ENCODE measurements around the gene RASA3. TPM values are rescaled to one million over a fixed set of nuclear protein-coding genes. Genes with fewer than 3 reads are reported as not detected.
A peak's percentile ranks its signal among the peaks of the same experiment; 100 is the strongest.
"Not testable (repeated sequence)": the region's sequence is repeated elsewhere in the genome, so short reads cannot be mapped to it uniquely, and the experiment has no call there.

The RASA3 gene
- total RNA-seq, 1 experiment from 2014 or later, result 22.8 TPM

DNA sequence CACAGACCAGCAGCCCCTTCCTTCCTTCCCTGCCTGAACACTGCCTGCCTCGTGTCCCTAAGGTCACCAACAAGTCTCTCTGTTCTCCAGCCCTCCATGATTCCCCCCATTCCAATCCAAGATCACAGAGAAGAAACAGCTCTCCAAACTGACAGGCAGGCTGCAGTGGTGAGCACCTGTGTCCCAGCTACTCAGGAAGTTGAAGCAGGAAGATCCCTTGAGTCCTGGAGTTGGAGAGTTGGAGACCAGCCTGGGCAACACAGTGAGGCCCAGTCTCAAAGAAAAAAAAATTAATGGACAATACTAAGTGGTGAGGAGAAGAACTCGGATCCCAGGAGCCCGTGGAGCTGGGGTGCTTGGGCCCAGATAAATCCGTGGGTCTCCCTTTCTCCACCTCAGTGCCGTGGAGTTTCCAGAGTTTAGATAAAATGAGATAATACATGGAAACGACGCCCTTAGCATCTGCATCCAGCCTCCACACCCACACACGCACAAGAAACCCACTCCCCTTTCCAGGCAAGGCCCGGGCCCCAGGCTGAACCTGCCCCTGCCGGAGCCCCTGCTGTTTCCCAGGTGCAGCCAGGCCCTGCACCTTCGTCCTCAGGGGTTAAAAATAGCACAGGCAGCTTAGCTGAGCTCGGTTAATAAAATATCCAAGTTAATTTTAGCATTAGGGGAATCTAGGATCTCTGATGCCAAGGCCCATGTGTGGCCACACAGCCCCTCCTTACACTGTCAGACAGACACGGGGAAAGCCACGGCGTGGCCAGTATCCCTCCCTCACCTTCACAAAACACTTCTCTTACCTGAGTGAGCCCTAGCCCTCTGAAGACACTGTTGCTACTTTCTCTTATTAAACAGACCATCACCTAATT is 4.7 kb downstream of the RASA3 start:
- DNase-seq (ENCODE audit: low read depth), result no peak

DNA sequence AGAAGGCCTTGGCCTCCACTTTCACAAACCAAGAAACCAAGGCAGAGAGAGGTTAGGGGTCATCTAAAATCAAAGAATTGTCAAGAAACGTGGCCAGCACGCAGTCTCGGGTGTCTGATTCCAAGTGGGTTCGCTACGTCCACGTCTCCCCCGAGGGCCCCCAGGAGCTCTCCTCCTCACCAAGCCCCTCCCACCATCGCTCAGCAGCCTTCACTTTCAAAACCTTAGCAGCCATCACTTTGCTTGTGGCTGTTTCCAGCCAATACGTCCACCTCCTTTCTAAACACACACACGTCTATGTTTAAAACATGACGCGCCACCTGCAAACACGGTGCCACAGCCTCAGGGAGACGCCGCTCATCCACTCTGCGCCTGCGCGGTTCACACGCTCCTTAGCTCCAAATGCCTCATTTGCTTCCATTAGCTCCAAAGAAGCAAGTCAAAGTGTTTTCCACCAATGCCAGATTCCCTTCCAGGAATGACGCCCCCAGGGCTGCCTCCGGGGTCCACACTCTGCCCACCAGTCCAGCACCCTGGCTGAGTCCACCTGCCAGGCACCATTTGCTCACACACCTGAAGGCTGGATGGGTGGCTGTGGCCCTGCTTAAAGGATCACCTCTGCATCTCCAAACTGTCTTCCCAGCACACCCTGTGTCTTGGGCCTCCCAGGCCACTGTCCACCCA is 5.5 kb downstream of the RASA3 start:
- DNase-seq (ENCODE audit: low read depth), result no peak

DNA sequence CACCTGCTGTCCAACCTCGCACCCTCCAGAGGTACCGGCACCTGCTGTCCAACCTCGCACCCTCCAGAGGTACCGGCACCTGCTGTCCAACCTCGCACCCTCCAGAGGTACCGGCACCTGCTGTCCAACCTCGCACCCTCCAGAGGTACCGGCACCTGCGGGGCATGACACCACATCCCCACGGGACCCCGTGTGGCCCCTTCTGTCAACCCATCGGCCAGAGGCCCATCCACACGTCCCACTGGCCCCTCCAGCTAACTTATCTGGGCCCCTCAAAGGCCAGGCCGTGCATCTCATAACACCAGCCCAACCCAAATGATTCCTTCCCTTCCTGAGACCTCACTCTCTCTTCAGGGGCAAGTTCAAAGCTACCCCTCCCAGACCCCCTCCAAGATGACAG is 6.3 kb downstream of the RASA3 start:
- DNase-seq (ENCODE audit: low read depth), result not testable (repeated sequence)

DNA sequence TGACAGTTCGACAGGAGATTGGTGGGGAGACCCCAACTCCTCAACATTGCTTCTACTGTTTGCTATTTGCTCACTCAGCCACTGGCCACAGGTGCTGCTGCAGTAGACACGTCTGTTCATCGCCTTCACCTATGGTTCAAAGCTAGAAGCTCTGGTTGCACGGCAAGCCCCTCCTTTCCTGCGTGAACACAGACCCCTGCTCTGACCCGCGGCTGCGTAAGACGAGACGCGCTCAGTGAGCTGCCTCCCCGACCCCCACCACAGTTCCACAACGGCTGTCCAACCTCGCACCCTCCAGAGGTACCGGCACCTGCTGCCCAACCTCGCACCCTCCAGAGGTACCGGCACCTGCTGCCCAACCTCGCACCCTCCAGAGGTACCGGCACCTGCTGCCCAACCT is 6.8 kb downstream of the RASA3 start:
- DNase-seq (ENCODE audit: low read depth), result no peak

DNA sequence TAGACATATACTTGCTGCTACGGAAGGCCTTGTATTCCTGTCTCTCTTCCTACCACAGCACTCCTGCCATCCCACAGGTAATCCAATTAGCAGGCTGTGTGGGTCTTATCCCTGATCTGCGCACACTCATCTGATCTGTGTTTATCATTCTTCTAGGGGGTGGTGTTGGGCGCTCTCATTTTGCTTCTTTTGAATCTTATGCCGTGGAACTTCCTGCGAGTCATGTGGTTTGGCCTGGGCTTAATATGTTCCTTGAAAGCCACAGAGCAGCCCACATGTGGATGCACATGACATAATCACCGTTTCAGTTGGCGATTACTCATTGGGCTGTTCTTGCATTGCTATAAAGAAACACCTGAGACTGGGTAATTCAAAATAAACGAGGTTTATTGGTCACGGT is 7.5 kb downstream of the RASA3 start:
- DNase-seq (ENCODE audit: low read depth), result peak; percentile 68

DNA sequence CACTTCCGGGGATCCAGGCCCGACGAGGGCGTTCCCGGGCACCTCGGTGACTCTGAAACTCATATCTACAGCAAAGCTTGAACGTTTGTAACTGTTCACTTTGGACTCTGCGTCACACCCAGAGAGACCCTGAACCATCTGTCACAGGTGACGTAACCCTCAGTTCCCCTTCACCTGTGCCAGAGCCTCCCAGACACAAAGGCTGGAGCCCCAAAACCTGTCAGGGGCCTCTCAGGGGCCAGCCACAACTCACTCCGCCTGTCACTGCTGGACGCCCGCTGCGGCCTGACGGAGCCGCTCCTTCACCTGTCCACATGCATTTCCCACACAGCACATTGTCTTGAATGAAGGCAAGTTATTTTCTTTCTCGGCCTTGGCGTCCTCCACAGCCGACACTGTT is 8.0 kb downstream of the RASA3 start:
- no peak for DNase-seq (ENCODE audit: low read depth)

DNA sequence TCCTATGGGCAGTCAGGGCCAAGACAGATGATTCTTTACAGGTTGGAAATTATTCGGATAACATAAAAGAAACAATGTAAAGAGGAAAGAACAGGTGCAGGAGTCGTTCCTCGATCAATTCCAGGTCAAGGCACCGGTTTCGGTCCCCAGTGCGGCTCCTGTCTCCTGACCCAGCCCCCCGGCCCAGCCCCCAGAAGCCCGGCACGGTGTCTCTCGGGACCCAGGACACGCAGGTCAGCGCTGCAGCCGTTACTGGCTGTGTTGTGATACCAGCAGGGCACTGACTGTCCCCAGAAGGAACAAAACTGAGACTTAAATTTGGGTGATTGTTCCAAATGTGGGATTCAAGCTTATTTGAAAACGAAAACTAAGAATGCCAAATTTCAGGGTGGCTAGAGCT is 8.5 kb downstream of the RASA3 start:
- no peak for DNase-seq (ENCODE audit: low read depth)

DNA sequence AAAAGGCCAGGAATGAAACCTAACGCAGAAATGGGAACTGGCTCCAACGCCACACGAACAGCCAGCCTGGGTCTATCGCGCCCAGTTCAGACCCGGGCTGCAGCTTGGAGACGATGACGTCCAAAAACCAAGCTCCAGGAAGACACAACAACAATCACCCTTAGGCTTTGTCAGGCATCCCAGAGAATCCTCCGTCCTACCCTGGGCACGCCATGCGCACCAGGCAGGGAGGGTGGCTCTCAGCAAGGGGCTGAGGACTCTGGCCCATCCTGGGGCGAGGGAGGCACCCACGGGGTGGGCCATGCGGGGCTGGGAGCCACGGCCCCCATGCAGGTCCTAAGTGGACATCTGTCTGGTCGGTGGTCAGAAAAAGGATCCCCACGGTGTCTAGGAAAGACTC is 9.0 kb downstream of the RASA3 start:
- no peak for DNase-seq (ENCODE audit: low read depth)

DNA sequence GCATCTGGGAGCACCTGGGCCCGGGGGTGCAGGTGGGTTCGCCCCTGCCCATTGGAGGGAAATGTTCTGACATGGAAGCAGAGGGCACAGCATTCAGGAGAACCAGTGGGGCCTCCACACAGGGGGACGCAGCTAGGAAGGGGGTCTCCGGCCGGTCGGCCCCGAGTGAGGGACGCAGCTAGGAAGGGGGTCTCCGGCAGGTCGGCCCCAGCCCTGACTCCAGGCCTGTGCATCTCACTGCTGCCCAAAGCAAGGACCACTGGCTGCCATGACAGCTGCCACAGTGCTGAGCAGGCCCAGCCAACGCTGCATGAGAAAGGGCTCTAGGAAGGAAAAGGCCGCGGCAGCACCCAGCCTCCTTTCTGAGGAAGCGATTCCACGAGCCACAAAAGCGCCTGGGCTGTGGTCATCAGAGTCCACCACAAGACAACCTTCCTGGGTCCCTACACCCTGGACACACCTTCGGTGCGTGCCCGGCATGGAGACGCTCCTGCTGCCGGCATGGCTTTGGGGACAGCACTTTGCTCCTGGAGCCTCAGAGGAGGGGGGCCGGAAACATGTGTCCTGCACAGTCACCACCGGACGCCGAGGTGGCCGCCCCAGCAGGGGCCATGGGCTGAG is 9.7 kb downstream of the RASA3 start:
- DNase-seq (ENCODE audit: low read depth), result no peak

DNA sequence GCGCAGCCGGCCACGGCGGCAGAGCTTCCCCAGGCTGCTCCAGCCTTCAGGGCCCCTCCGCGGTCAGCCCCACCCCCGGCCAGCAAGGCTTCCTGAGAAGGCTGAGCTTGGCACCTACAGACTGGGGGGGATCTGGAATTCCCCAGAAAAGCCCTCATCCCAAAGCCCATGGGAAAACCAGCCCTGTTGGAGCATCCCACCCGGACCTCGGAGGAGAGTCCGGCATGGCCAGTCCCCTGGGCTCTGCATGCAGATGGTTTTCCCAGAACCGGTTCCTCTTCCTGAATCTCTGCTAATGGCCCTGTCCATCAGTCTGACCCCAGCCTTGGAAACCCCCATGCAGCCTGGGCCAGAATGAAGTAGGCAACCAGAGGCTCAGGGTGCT is 10.3 kb downstream of the RASA3 start:
- no peak for DNase-seq (ENCODE audit: low read depth)

DNA sequence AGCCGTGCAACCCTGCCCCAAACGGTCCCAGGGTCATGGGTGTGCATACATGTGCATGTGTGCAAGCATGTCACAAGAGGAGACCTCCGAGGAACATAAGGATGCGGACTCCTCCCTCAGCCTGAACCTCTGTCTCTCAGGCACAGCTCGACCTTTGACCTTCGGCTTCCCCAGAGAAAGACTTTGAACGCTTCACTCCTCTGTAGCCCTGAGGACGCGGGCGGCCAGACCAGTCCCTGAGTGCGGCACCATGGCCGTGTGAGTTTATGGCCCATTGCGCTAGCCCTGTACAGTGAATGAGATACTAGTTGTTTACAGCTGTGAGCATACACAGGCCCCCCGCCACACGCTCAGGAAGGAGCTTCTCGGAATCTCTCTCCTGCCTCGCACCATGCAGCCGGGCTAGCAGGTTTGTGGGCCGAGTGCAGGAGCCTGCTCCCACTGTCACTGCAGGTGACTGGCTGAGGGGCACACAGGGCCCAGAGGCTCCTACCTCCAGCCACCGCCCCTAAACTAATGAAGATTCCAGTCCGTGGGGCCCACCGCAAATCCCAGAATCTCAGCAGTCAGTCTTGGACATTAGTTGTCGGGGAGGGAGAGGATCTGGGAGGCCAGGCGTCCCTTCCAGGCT is 10.8 kb downstream of the RASA3 start:
- no peak for DNase-seq (ENCODE audit: low read depth)

DNA sequence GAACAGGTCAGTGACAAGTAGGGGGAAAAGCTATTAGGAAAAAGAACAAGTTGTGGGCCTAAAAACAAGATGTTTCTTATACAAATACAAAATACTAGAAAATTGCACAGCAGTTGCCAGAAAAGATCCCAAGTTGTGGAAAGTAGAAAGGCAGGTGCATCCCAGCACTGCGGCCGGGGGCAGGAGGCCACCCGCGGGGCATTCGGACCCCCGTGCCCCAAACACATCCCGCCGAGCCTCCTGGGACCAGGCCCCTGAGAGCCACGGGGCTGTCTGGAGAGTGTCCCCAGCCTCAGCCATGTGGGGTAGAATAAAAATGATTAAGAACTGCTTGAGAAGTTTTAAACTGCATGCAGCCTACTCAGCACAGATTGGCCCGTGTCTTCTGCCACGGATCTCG is 11.4 kb downstream of the RASA3 start:
- DNase-seq (ENCODE audit: low read depth), result no peak

DNA sequence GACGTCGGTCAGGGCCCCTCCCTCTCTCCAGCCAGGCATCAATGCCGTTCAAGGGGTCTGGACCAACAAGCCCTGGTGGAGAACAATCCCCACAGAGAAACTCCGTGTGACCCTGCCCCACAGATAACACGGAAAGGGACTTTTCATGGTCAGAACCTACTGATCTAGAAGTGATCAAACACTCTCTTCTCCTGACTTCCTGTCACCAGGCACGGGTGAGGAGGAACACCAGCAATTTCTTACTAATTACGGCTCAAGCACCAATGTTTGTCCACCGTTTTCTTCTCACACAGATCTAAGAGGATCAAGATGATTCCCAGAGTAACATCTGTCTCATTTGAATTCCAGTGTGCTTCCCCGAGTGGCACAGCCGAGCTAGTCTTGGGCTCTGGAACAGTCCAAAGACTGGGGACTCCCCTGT is 11.8 kb downstream of the RASA3 start:
- no peak for DNase-seq (ENCODE audit: low read depth)

DNA sequence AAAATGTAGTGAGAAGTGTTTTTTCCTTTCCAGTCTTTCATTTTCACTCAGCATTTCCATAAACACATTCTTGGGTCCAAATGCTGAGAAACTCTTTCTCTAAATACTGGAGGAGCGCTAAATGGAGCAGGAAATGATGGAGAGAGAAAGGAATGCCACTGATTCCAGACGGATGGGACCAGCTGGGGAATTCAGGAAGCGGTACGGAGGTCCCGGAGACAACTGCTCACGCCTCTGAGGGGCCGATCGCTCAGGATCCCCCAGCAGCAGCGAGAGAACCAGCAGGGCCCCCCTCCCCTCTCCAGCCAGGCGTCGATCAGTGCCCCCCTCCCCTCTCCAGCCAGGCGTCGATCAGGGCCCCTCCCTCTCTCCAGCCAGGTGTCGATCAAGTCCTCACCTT is 13.2 kb downstream of the RASA3 start:
- peak; percentile 93 for DNase-seq (ENCODE audit: low read depth)

DNA sequence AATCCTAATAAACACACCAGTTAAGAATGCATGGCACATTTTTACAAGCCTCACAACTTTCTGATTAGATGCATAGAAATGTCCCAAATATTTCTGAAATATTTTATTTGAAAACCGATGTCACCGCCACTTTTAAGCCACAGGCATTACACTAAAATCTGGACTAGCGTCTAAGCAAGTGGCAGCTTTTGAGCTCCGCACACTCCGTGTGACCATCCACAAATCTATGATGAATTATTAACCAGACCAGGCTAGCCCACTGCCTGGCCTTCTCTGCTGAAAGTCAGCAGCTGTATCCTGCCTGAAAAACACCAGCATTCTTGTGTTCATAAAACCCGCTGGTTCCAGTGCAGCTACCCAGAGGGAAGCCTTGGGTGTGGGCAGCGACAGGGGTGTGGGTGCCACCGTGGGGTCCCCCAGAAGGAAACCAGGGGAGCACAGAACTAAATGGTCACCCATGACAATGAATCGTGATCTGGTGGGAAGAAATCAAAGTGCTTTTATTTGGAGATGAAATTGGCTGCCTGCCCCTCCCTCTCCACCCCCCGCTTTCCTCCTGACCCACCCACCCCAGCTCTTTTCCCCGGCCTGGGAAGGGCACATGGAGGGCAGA is 13.8 kb downstream of the RASA3 start:
- DNase-seq (ENCODE audit: low read depth), result peak; percentile 65

DNA sequence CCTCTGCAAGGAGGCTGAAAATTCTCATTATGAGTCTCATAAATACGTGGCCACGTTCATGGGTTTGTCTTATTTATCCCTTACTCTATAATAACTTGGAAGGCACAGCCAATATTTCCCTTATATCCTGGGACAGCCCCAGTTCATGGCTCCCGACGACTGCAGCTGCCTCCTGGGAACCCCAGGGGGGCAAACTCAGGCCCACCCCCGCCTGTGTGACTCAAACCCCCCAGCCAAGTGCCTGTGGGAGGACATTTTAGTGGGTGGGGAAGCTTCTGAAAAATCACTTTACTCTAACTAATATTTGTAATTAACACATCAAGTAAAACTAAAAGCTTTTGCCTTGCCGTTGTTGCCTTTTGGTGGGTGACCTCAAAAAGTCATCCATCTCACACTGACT is 14.3 kb downstream of the RASA3 start:
- no peak for DNase-seq (ENCODE audit: low read depth)

DNA sequence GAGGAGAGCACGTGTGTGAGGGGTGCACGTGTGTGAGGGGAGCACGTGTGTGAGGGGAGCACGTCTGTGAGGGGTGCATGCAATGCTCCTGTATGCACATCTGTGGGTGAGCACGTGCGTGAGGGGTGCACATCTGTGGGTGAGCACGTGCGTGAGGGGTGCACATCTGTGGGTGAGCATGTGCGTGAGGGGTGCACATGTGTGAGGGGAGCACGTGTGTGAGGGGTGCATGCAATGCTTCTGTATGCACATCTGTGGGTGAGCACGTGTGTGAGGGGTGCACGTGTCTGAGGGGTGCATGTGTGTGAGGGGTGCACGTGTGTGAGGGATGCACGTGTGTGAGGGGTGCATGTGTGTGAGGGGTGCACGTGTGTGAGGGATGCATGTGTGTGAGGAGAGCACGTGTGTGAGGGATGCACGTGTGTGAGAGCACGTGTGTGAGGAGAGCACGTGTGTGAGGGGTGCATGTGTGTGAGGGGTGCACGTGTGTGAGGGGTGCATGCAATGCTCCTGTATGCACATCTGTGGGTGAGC is 15.0 kb downstream of the RASA3 start:
- DNase-seq (ENCODE audit: low read depth), result not testable (repeated sequence)

DNA sequence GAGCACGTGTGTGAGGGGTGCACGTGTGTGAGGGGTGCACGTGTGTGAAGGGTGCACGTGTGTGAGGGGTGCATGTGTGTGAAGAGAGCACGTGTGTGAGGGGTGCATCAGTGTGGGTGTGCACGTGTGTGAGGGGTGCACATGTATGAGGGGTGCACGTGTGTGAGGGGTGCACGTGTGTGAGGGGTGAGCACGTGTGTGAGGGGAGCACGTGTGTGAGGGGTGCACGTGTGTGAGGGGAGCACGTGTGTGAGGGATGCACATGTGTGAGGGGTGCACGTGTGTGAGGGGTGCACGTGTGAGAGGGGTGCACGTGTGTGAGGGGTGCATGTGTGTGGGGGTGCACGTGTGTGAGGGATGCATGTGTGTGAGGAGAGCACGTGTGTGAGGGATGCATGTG is 15.7 kb downstream of the RASA3 start:
- no peak for DNase-seq (ENCODE audit: low read depth)

DNA sequence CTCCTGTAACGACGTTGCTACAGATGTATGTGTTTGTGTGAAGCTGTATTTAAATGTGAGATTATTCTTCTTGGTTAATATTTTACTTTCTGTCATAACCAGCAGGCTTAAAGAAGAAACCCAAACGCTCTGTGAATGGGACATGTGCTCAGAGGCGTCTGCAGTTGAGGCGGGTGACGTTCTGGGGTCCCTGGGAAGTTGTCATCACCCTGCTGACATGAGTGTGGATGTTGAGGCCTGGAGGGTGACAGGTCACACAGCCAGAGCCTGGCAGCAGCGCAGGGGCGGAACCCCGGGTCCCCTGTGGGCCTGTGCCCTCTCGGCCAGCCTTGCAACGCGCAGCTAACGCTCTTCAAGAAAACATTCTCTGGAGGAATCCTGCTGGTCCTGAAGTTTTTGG is 16.6 kb downstream of the RASA3 start:
- no peak for DNase-seq (ENCODE audit: low read depth)

DNA sequence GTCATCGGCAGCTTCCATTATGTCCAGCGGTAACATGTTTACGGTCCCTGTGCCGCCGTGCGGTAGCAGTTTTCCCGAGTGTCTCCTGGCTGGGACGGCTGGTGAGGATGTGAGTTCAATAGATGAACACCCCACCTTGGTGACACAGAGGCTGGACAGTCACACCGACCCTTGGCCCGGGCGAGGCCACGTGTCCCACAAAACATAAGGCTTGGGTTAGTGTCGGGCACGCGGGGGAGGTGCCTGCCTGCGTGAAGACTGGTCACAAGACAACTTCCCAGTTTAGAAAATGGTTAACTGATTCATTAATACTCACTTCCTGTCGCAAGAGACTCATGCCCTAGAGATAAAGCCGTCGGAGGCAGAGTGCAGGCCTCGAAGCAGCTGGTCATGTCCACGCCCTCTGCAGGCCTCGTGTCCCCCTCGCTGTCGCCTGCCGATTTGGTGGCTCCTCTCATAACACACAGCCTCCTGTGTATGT is 17.2 kb downstream of the RASA3 start:
- DNase-seq (ENCODE audit: low read depth), result peak; percentile 95

DNA sequence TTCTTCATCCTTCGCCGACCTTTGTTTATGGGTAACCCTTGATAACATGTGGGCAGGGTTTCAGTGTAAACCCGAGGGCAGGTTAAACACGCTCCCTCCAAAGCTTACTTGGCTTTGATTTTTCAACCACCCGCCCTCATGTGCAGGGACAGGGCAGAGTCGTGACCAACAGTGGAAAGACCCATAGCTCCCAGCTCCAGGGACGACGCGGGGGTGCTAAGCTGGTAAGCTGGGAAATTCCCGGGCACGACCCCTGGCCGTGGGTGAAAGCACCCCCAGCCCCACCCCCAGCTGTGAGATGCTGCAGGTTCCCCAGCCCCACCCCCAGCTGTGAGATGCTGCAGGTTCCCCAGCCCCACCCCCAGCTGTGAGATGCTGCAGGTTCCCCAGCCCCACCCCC is 17.8 kb downstream of the RASA3 start:
- not testable (repeated sequence) for DNase-seq (ENCODE audit: low read depth)
